ENCODE data around the gene FAM53B.

Gene FAM53B

GRCh38 chr10:124605856-124606812, 138.0 kb downstream of the FAM53B start:
- DNase-seq (ENCODE audit: low spot score) = no peak
- Mint-ChIP-seq H3K36me3 (ENCODE audit: low read depth) (no peaks in the 10 kb centered on the region), H3K4me1 (ENCODE audit: low read depth) (no peaks in the 10 kb centered on the region), H3K4me3 (no peak overlapping the region), H3K27me3 (ENCODE audit: low read depth) (peaks cover 2% of the 10 kb centered on the region), H3K27ac (no peak overlapping the region), H3K9me3 (no peaks in the 10 kb centered on the region)

DNA sequence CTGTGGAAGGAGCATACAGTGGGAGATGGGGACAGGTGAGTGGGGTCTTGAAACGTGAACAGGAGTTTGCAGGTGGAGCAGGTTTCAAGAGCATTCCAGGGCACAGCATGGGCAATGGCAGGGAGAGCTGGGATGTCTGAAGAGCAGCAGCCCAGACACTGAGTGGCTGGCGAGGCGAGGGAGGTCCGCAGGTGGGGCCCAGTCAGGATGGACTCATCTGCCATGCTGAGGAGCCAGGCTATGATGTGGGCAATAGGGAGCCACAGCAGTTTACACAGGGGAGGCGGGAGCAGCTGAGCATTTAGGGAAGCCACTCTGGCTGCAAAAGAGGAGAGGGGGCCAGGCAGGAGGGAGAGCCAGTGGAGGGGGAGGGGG, 138.7 kb downstream of the FAM53B start:
- no peaks in the 10 kb centered on the region for H3K27me3 Mint-ChIP-seq (ENCODE audit: low read depth)
- H3K36me3 Mint-ChIP-seq (ENCODE audit: low read depth) = no peaks in the 10 kb centered on the region
- no peaks in the 10 kb centered on the region for H3K4me1 Mint-ChIP-seq (ENCODE audit: low read depth)
- H3K9me3 Mint-ChIP-seq = no peaks in the 10 kb centered on the region
- no peak overlapping the region for H3K4me3 Mint-ChIP-seq
- no peak overlapping the region for H3K27ac Mint-ChIP-seq
- no peak for DNase-seq (ENCODE audit: low spot score)

DNA sequence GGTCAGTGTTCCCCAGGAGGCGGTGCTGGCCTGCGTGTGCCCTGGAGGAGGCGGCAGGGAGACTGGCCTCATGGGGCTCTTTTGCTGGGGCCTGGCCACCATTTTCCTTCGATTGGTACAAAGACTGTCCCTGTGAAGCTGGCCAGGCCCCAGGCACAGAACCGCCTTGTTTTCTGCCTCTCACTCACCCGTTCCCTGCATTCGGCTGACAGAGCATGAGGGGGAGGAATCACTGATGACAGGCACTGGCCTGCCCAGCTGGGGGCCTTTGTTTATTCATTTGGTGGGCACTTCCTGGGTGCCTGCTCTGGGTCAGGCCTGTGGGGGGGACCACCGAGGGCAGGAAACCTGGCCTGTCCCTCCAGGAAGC, 139.2 kb downstream of the FAM53B start:
- H3K27me3 Mint-ChIP-seq (ENCODE audit: low read depth) = no peaks in the 10 kb centered on the region
- H3K27ac Mint-ChIP-seq = no peak overlapping the region
- no peak overlapping the region for H3K4me3 Mint-ChIP-seq
- no peak for DNase-seq (ENCODE audit: low spot score)
- no peaks in the 10 kb centered on the region for H3K9me3 Mint-ChIP-seq
- no peaks in the 10 kb centered on the region for H3K36me3 Mint-ChIP-seq (ENCODE audit: low read depth)
- no peaks in the 10 kb centered on the region for H3K4me1 Mint-ChIP-seq (ENCODE audit: low read depth)

DNA sequence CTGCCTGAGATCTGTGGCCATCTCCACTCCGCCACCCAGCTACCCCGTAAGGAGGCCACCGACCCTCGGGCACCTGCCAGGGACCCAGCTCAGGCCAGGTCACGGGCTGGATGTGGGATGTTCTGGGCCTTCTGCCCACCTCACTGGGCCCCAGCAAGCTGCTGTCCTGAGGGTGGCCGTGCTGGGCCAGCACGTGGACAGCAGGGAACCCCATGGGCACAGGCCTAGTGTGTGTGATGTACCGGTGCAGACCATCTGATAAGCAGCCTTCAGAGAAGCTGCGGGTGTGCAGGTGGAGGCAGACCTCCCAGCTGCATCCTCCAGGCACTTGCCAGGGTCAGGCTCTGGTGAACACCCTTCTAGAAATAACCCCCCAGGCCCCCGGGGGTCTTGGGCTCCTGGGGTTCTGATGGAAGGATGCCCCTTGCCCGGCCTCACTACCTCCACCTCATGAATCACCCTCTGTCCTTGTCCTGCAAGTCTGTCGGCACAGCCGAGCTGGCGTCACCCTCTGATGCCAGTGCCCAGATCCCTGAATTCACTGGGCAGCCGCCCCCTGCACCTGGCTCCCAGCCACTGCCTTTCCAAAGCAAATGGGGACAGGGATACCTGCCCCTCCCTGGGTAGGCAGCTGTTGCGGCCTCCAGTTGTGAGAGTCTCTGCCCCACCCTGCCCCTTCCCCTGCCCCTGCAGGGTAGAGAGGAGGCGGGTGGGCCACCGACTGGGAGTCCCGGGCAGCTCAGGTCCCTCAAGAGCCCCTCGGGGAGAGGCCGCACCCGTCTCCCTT, 139.8 kb downstream of the FAM53B start:
- Mint-ChIP-seq H3K4me3 (no peak overlapping the region), H3K9me3 (no peaks in the 10 kb centered on the region), H3K27me3 (ENCODE audit: low read depth) (no peaks in the 10 kb centered on the region), H3K4me1 (ENCODE audit: low read depth) (no peaks in the 10 kb centered on the region), H3K27ac (no peak overlapping the region), H3K36me3 (ENCODE audit: low read depth) (no peaks in the 10 kb centered on the region)
- DNase-seq (ENCODE audit: low spot score) = no peak

- Mint-ChIP-seq H3K36me3 (ENCODE audit: low read depth) (no peaks in the 10 kb centered on the region), H3K27me3 (ENCODE audit: low read depth) (no peaks in the 10 kb centered on the region), H3K4me1 (ENCODE audit: low read depth) (no peaks in the 10 kb centered on the region), H3K27ac (no peak overlapping the region), H3K9me3 (no peaks in the 10 kb centered on the region), H3K4me3 (no peak overlapping the region)
- no peak for DNase-seq (ENCODE audit: low spot score)
These were observed 140.6 kb downstream of the FAM53B start for GRCh38 chr10:124603376-124604213.

DNA sequence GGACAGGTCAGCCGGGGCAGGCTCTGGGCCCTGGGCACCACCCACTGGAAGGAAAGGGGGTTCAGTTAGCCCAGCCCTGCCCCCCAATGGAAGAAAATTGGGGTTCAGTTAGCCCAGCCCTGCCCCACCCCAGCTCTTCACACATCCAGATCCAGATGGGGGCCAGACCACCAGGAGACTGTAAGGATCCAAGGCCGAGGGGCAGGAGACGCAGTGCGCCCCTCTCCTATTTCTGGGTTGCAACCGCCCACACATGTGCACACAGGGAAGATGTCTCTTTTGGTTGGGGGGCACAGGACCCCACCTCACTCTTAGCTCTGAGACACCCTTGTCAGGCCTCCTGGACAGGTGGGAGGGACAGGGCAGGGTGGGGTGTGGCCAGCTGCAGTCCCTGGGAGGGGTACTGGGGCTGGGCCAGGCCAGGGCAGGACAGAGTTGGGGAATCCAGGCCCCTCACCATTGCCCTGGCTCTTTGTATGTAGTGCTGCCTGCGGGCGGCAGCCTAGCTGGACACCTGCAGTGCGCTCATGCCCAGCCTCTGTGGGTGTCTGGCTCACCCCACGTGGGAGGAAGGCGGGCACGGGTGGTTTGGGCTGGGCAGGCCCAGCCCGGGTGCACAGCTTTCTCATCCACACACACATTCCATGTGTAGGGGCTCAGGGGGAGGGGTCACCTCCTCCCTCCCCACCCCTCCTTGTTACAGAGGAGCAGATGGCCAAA, 141.4 kb downstream of the FAM53B start:
- no peaks in the 10 kb centered on the region for H3K9me3 Mint-ChIP-seq
- H3K4me1 Mint-ChIP-seq (ENCODE audit: low read depth) = no peaks in the 10 kb centered on the region
- no peak overlapping the region for H3K27ac Mint-ChIP-seq

GRCh38 chr10:124602121-124602561, 142.0 kb downstream of the FAM53B start:
- no peaks in the 10 kb centered on the region for H3K9me3 Mint-ChIP-seq
- no peaks in the 10 kb centered on the region for H3K36me3 Mint-ChIP-seq (ENCODE audit: low read depth)
- H3K4me3 Mint-ChIP-seq = no peak overlapping the region
- H3K27ac Mint-ChIP-seq = no peak overlapping the region
- no peak for DNase-seq (ENCODE audit: low spot score)
- no peaks in the 10 kb centered on the region for H3K27me3 Mint-ChIP-seq (ENCODE audit: low read depth)
- H3K4me1 Mint-ChIP-seq (ENCODE audit: low read depth) = no peaks in the 10 kb centered on the region

More for the DNA sequence above, 141.4 kb downstream of the FAM53B start:
- no peak overlapping the region for H3K4me3 Mint-ChIP-seq
- no peak for DNase-seq (ENCODE audit: low spot score)
- no peaks in the 10 kb centered on the region for H3K36me3 Mint-ChIP-seq (ENCODE audit: low read depth)
- no peaks in the 10 kb centered on the region for H3K27me3 Mint-ChIP-seq (ENCODE audit: low read depth)

- Mint-ChIP-seq H3K36me3 (ENCODE audit: low read depth) (no peaks in the 10 kb centered on the region), H3K27me3 (ENCODE audit: low read depth) (no peaks in the 10 kb centered on the region), H3K4me3 (no peak overlapping the region), H3K9me3 (no peaks in the 10 kb centered on the region), H3K4me1 (ENCODE audit: low read depth) (no peaks in the 10 kb centered on the region), H3K27ac (no peak overlapping the region)
- DNase-seq (ENCODE audit: low spot score) = no peak
These were observed 142.6 kb downstream of the FAM53B start for GRCh38 chr10:124601431-124602120.

- no peaks in the 10 kb centered on the region for H3K27me3 Mint-ChIP-seq (ENCODE audit: low read depth)
- H3K9me3 Mint-ChIP-seq = no peaks in the 10 kb centered on the region
- no peak overlapping the region for H3K27ac Mint-ChIP-seq
- no peaks in the 10 kb centered on the region for H3K36me3 Mint-ChIP-seq (ENCODE audit: low read depth)
- no peak for DNase-seq (ENCODE audit: low spot score)
- no peaks in the 10 kb centered on the region for H3K4me1 Mint-ChIP-seq (ENCODE audit: low read depth)
- H3K4me3 Mint-ChIP-seq = no peak overlapping the region
These were observed 143.2 kb downstream of the FAM53B start for GRCh38 chr10:124601016-124601415.

DNA sequence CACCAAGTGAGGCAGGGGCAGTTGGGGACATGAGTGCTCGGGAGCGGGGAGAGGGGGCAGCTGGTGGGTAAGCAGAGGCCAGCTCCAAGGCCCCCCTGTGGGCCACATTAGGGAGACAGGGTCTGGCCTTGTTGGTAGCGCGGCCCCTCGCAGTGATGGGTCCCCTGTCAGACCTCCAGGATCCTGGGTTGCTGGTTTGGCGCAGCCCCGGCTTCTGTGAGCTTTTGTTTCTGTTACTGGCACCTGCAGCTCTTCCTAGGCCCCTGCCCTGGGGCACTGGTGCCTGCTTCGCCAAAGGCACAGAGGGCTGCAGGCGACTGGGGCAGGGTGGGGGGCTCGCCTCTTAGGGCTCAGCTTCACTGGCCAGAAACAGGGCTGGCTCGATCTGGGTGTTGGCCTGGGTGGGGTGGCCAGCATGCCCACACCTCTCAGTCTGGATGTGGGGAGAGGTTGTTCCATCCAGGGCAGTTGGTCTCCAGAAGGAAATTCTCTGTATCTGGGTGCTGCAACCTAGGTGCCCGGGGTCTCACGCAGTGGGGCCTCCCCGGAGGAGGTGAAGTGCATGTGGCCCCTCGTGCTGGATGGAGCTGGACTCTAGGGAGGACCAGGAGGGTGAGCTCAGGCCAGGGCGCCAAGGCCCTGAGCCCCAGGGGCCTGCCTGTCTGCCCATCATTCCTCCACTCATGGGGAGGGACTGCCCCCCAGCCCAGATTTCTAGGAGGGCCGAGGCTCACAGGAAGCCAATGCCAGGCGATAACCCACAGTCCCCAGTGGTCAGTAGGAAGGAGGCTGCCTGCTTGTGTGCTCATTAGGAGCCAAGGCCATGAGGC, 143.9 kb downstream of the FAM53B start:
- H3K36me3 Mint-ChIP-seq (ENCODE audit: low read depth) = no peaks in the 10 kb centered on the region
- DNase-seq (ENCODE audit: low spot score) = no peak
- no peak overlapping the region for H3K27ac Mint-ChIP-seq
- H3K9me3 Mint-ChIP-seq = no peaks in the 10 kb centered on the region
- no peaks in the 10 kb centered on the region for H3K27me3 Mint-ChIP-seq (ENCODE audit: low read depth)
- H3K4me1 Mint-ChIP-seq (ENCODE audit: low read depth) = no peaks in the 10 kb centered on the region
- no peak overlapping the region for H3K4me3 Mint-ChIP-seq

- no peaks in the 10 kb centered on the region for H3K27me3 Mint-ChIP-seq (ENCODE audit: low read depth)
- H3K27ac Mint-ChIP-seq = no peak overlapping the region
- no peak overlapping the region for H3K4me3 Mint-ChIP-seq
- H3K36me3 Mint-ChIP-seq (ENCODE audit: low read depth) = no peaks in the 10 kb centered on the region
- H3K4me1 Mint-ChIP-seq (ENCODE audit: low read depth) = no peaks in the 10 kb centered on the region
- DNase-seq (ENCODE audit: low spot score) = no peak
- H3K9me3 Mint-ChIP-seq = no peaks in the 10 kb centered on the region
These were observed 144.6 kb downstream of the FAM53B start for GRCh38 chr10:124599588-124600050.
